Colonic mucosa (tissue), 4 donors: ENCODE measurements around the gene RPL4. TPM values are rescaled to one million over a fixed set of nuclear protein-coding genes. Genes with fewer than 3 reads are reported as not detected.

ENCODE experiments used
- DNase-seq: peaks from one replicate; pipeline ENCODE4 v3.0.0-alpha.2; 2020
- H3K27ac ChIP-seq: fragments of 200-600 bp; one replicate; pipeline ENCODE4 v1.8.0; 2021
- H3K27me3 ChIP-seq: fragments of 200-600 bp; one replicate; pipeline ENCODE4 v1.8.0; 2021
- H3K36me3 ChIP-seq: fragments of 200-600 bp; one replicate; pipeline ENCODE4 v1.8.0; 2021
- H3K4me1 ChIP-seq: fragments of 200-600 bp; one replicate; pipeline ENCODE4 v1.8.0; 2021; ENCODE audit warnings: mild to moderate bottlenecking
- H3K4me3 ChIP-seq: fragments of 200-600 bp; one replicate; pipeline ENCODE4 v1.8.0; 2021
- H3K9ac ChIP-seq, 2 donors: one replicate each; pipeline ENCODE4 v1.7.0; 2013; ENCODE audit warnings: control low read depth in 2 of 2, low read depth in 2 of 2, low read length in 2 of 2
- H3K9me3 ChIP-seq: fragments of 200-600 bp; one replicate; pipeline ENCODE4 v1.8.0; 2021
- intact Hi-C: fragments of 100-400 bp; cut with DNase I; formaldehyde crosslinking; loops from one replicate; pipeline ENCODE4 v1.14.1; 2022
- microRNA-seq: library from miRNA; unstranded; fragments of <30 nt; microRNA quantifications from one replicate; pipeline ENCODE4, GENCODE V29; 2019
- total RNA-seq, 2 donors: library from RNA; stranded (reverse); fragmentation: NEBNext Ultra II Directional in 1 of 2; extraction: Animal tissue kit (Norgen Biotek cat#: 25700) in 1 of 2; gene quantifications; one replicate each; pipeline ENCODE4 v1.2.1, GENCODE V29; 2021
- TF ChIP-seq, protein P1 (sequence below): fragments of 200-600 bp; IDR thresholded peaks from one replicate; pipeline ENCODE4 v1.8.0; 2022; ENCODE audit warnings: antibody characterized with exemption, mild to moderate bottlenecking
- donor health status: healthy.
- donor health status: DM: no; HTN: no; CAD: no.
- donor health status: DM: no; HTN: no; CAD: no.

RPL4 gene
- total RNA-seq, 2 donors from 2014 or later = 1,582 to 1,802 TPM

DNA sequence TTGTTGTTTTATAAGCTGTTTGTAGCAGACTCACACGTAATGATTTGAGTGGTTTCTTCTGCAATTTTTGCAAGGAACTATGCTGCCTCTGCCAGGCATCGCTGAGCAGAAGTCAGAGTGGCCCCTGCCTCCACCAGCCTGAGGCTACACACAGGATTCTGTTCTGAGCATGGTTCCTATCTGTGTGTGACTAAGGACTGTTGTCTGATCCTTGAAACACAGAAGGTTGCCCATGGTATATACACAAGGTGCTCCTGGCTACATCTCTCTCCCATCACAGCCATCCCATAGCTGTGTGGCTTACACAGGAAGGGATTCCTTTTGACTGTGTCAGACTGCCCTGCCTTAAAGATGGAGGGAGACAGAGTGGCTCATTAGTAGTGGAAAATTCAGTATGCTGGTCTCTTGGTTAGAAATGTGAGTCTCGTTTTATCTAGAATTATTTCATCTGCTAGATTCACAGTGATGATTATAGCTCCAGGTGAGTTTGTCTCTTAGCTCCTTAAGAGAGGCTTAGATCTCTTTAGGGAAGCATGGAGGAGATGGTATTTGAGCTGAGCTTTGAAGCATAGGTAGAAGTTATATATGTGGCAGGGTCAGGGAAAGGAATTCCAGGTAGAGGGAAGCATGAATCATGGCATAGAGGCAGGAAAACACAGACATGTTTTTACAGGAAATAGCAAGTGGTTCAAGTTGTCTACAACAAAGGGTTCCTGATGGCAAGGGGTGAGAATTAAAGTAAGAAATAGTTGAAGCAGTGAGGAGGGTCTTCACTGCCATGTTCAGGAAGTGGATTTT, 44.6 kb downstream of the RPL4 start:
- no peak overlapping the region for H3K4me3 ChIP-seq
- H3K9ac ChIP-seq = no peak overlapping the region
- no peaks in the 10 kb centered on the region for H3K9me3 ChIP-seq
- no peaks in the 10 kb centered on the region for H3K4me1 ChIP-seq
- H3K36me3 ChIP-seq = no peaks in the 10 kb centered on the region
- intact Hi-C loops = no loop called here
- no peak overlapping the region for H3K27ac ChIP-seq
- DNase-seq = no peak
- no peaks in the 10 kb centered on the region for H3K27me3 ChIP-seq
- TF ChIP-seq, protein P1, sequence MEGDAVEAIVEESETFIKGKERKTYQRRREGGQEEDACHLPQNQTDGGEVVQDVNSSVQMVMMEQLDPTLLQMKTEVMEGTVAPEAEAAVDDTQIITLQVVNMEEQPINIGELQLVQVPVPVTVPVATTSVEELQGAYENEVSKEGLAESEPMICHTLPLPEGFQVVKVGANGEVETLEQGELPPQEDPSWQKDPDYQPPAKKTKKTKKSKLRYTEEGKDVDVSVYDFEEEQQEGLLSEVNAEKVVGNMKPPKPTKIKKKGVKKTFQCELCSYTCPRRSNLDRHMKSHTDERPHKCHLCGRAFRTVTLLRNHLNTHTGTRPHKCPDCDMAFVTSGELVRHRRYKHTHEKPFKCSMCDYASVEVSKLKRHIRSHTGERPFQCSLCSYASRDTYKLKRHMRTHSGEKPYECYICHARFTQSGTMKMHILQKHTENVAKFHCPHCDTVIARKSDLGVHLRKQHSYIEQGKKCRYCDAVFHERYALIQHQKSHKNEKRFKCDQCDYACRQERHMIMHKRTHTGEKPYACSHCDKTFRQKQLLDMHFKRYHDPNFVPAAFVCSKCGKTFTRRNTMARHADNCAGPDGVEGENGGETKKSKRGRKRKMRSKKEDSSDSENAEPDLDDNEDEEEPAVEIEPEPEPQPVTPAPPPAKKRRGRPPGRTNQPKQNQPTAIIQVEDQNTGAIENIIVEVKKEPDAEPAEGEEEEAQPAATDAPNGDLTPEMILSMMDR = no peak

DNA sequence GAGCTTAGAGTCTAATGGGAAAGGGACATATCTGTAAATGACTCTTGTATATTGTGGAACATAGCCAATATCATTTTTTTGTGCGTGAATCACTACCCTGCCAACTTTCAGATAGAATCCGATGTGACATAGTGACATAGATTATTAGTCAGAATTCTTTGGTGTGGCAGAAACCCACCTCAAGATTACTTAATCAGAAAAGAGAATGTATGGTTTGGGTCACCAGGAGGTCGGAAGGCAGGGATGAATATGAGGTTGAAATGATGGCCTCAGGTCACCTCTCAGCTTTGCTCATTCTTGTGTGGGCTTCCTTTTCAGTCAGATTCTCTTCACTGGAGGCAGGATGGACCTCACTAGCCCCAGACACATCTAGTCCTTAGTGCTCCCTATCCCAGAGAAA, 48.4 kb downstream of the RPL4 start:
- DNase-seq = no peak
- no peaks in the 10 kb centered on the region for H3K4me1 ChIP-seq
- H3K27me3 ChIP-seq = no peaks in the 10 kb centered on the region
- intact Hi-C loops = no loop called here
- H3K36me3 ChIP-seq = no peaks in the 10 kb centered on the region
- TF ChIP-seq, protein P1 = no peak
- H3K9me3 ChIP-seq = no peaks in the 10 kb centered on the region
- no peak overlapping the region for H3K27ac ChIP-seq
- H3K9ac ChIP-seq = no peak overlapping the region
- no peak overlapping the region for H3K4me3 ChIP-seq

DNA sequence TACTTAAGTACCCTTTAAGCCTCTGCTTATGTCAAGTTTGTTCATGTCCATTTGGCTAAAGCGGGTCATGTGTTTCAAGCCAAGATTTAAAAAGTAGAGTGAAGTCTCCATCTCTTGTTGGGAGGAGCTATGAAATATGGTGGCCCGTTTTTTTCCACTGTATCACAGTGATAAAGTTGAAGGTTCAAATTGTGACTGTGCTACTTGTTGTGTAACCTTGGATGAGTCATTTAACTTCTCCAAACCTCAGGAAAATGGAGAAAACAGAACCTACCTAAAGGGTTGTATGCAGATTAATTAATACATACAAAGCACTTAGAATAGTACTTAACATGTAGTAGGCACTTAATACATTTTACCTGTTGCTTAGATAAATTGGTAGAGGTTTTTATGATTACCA, 50.5 kb downstream of the RPL4 start:
- no peaks in the 10 kb centered on the region for H3K27me3 ChIP-seq
- TF ChIP-seq, protein P1 = no peak
- no peaks in the 10 kb centered on the region for H3K4me1 ChIP-seq
- no peaks in the 10 kb centered on the region for H3K9me3 ChIP-seq
- intact Hi-C loops = no loop called here
- H3K27ac ChIP-seq = no peak overlapping the region
- no peak for DNase-seq
- H3K36me3 ChIP-seq = no peaks in the 10 kb centered on the region
- no peak overlapping the region for H3K4me3 ChIP-seq
- H3K9ac ChIP-seq = no peak overlapping the region

DNA sequence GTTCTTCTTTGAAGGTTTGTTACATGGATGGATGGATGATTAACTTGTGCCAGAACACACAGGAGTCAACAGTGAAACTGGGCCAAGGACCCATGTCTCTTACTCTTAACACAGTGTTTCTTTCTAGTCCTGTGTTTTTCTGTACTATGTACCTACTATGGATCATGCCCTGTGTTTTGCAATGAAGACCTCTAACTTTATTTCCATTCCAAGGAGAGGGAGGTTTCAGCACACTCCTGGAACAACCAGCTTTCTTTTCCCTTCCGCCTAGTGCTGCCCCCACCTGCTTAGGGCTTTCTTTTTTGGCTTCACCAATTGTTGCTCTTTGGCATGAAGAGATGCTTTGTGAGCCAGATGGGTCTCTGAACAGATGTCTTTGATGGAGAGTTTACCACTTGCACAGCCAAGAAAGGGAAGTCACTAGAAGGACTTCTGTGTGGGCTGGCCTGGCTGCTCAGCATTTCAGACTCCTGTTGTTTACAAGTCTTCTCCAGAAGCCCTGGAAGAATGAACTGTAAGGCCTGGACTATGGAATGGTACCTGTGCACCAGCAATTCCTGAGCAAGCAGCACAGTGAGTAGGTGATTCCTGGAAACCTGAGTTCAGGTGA, 51.6 kb downstream of the RPL4 start:
- Histone ChIP-seq H3K4me1 (no peaks in the 10 kb centered on the region), H3K4me3 (no peak overlapping the region), H3K27me3 (no peaks in the 10 kb centered on the region), H3K9me3 (no peaks in the 10 kb centered on the region), H3K9ac (no peak overlapping the region), H3K36me3 (no peaks in the 10 kb centered on the region), H3K27ac (no peak overlapping the region)
- intact Hi-C loops = no loop called here
- TF ChIP-seq, protein P1 = no peak
- DNase-seq = no peak

DNA sequence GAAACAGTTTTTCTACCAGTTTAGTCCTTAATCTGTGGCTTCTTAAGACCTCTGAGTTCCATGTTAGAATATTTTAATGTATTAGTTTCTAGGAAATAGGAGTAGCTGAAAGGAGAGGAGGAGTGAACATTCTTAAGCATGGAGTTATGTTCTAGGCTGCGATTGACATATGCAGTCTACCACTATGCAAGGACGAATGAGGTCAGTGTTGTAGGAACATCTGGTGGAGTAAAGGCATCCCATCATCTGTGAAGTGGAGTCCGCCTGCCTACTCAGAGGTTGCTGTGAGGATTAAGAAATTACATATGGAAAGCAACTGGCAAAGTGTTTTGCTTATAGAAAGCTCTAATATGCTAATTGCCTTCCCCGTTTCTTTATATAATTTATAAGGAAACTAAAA, 52.2 kb downstream of the RPL4 start:
- Histone ChIP-seq H3K9me3 (no peaks in the 10 kb centered on the region), H3K27ac (no peak overlapping the region), H3K4me3 (no peak overlapping the region), H3K27me3 (no peaks in the 10 kb centered on the region), H3K9ac (no peak overlapping the region), H3K4me1 (no peaks in the 10 kb centered on the region), H3K36me3 (no peaks in the 10 kb centered on the region)
- no peak for DNase-seq
- TF ChIP-seq, protein P1 = no peak
- intact Hi-C loops = no loop called here

Small RNA genes within 50 kb of the gene (microRNA-seq; reads per million reads assigned to microRNA genes)
- gene MIR4512 = 1.7 reads per million

Other genes with a start within 250 kb of the RPL4 start
- gene DIS3L, start 211.3 kb downstream of the RPL4 start, total RNA-seq = 10 to 100 TPM; 17.2 to 19.9 TPM
- gene TIPIN, start 148.2 kb downstream of the RPL4 start, total RNA-seq = 10 to 100 TPM in 1 of 2 donors, 1 to 10 TPM in 1; 2.9 to 10.6 TPM
- gene MAP2K1, start 117.9 kb downstream of the RPL4 start, total RNA-seq = 10 to 100 TPM; 50.0 to 53.2 TPM
- 10 to 100 TPM; 17.2 to 21.3 TPM for gene SNAPC5, start 7.1 kb downstream of the RPL4 start, total RNA-seq
- 10 to 100 TPM in 1 of 2 donors, 1 to 10 TPM in 1; 8.4 to 20.1 TPM for gene ZWILCH, start 471 bp upstream of the RPL4 start, total RNA-seq
- not detected for gene LCTL, start 61.1 kb upstream of the RPL4 start, total RNA-seq
- 10 to 100 TPM in 1 of 2 donors, 1 to 10 TPM in 1; 9.4 to 22.0 TPM for gene SMAD6, start 197.4 kb upstream of the RPL4 start, total RNA-seq